GM18951 (cell line): ENCODE measurements around the gene KIF16B.
"Not testable (repeated sequence)": the region's sequence is repeated elsewhere in the genome, so short reads cannot be mapped to it uniquely, and the experiment has no call there.

Experiments used
- POLR2A ChIP-seq: IDR thresholded peaks from 4 replicates; pipeline ENCODE4 v1.6.1; 2011; ENCODE audit warnings: mild to moderate bottlenecking; ENCODE audit not compliant: insufficient read length, insufficient read depth; ENCODE audit errors: extremely low read depth
- in situ Hi-C: fragments of 300-500 bp; cut with MboI; formaldehyde crosslinking; loops from one replicate; pipeline ENCODE4 v1.12.0; 2022; ENCODE audit warnings: low sequenced_read_pairs, mixed read lengths, inconsistent platforms; ENCODE audit not compliant: unreplicated experiment

The KIF16B gene

GRCh38 chr20:16607364-16608276, 34.4 kb upstream of the KIF16B start:
- no peak for TF ChIP-seq POLR2A
- in situ Hi-C loops, result no loop called here

- in situ Hi-C loops, result no loop called here
- TF ChIP-seq POLR2A, result no peak
Measured at GRCh38 chr20:16606468-16607070, 33.3 kb upstream of the KIF16B start.

- in situ Hi-C loops, result no loop called here
- TF ChIP-seq POLR2A, result no peak
Measured at GRCh38 chr20:16601047-16601446, 27.8 kb upstream of the KIF16B start.

- in situ Hi-C loops, result no loop called here
- no peak for TF ChIP-seq POLR2A
Measured at GRCh38 chr20:16599257-16599656, 26.0 kb upstream of the KIF16B start.

- TF ChIP-seq POLR2A, result no peak
- in situ Hi-C loops, result no loop called here
Measured at GRCh38 chr20:16596991-16597390, 23.7 kb upstream of the KIF16B start.

- in situ Hi-C loops, result not testable (repeated sequence)
Measured at GRCh38 chr20:16596404-16596803, 23.2 kb upstream of the KIF16B start.

GRCh38 chr20:16595376-16595775, 22.1 kb upstream of the KIF16B start:
- in situ Hi-C loops, result no loop called here
- TF ChIP-seq POLR2A, result no peak

GRCh38 chr20:16590041-16590633, 16.9 kb upstream of the KIF16B start:
- TF ChIP-seq POLR2A, result no peak
- in situ Hi-C loops, result no loop called here

GRCh38 chr20:16589623-16590022, 16.4 kb upstream of the KIF16B start:
- no peak for TF ChIP-seq POLR2A
- in situ Hi-C loops, result no loop called here

- no peak for TF ChIP-seq POLR2A
- in situ Hi-C loops, result no loop called here
Measured at GRCh38 chr20:16588241-16588640, 15.0 kb upstream of the KIF16B start.

- TF ChIP-seq POLR2A, result no peak
- in situ Hi-C loops, result no loop called here
Measured at GRCh38 chr20:16587066-16587465, 13.8 kb upstream of the KIF16B start.

GRCh38 chr20:16583474-16583873, 10.2 kb upstream of the KIF16B start:
- no peak for TF ChIP-seq POLR2A
- in situ Hi-C loops, result no loop called here

GRCh38 chr20:16581241-16581640, 8.0 kb upstream of the KIF16B start:
- in situ Hi-C loops, result no loop called here
- no peak for TF ChIP-seq POLR2A

GRCh38 chr20:16580620-16581019, 7.4 kb upstream of the KIF16B start:
- TF ChIP-seq POLR2A, result no peak
- in situ Hi-C loops, result no loop called here
